ENCODE results near the gene ZC3H13.

GRCh38 chr13:45994752-45995151 is 57.8 kb downstream of the ZC3H13 start:
- TF ChIP-seq POLR2AphosphoS5 (IDR thresholded peaks at IDR 0.05) (no peak), CTCF (IDR thresholded peaks at IDR 0.05) (no peak), POLR2A (IDR thresholded peaks at IDR 0.05; ENCODE audit: low read depth) (no peak)

All from esophagus muscularis mucosa (tissue), 3 donors.